Measurements from ENCODE around the gene ARHGAP23.

DNA sequence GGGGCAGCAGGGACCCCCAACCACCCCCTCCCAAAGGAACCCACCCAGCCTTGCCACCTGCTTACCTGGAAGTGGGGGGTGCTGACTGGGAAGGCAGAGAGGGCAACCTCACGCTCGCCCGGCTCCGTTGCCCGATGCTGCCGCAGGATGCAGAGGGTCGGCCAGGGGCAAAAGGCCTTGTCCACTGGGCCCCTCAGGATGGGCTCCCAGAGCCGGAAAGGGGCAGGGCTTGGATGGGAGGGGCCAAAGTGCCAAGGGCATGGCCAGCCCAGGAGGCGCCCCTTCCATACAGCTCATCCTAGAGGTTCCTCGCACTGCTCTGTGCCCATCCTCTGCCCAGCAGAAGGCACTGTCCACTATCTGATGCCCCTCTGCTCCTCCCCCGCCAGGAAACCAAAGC, 118.1 kb downstream of the ARHGAP23 start:
- TF ChIP-seq, protein P1, sequence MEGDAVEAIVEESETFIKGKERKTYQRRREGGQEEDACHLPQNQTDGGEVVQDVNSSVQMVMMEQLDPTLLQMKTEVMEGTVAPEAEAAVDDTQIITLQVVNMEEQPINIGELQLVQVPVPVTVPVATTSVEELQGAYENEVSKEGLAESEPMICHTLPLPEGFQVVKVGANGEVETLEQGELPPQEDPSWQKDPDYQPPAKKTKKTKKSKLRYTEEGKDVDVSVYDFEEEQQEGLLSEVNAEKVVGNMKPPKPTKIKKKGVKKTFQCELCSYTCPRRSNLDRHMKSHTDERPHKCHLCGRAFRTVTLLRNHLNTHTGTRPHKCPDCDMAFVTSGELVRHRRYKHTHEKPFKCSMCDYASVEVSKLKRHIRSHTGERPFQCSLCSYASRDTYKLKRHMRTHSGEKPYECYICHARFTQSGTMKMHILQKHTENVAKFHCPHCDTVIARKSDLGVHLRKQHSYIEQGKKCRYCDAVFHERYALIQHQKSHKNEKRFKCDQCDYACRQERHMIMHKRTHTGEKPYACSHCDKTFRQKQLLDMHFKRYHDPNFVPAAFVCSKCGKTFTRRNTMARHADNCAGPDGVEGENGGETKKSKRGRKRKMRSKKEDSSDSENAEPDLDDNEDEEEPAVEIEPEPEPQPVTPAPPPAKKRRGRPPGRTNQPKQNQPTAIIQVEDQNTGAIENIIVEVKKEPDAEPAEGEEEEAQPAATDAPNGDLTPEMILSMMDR (IDR thresholded peaks at IDR 0.05; ENCODE audit: poor library complexity), result no peak
- no peak for TF ChIP-seq EZH2phosphoT487 (IDR thresholded peaks at IDR 0.05; ENCODE audit: low read depth, severe bottlenecking, unreplicated experiment)

Data from hepatocyte (in vitro differentiated cells).